Mesenchymal stem cell (in vitro differentiated cells and primary cell): ENCODE data around the gene NKAIN2.

ENCODE experiments used
- DNase-seq: peaks from one replicate; pipeline ENCODE4 v3.0.0-alpha.2; 2013
- H2AFZ ChIP-seq: one replicate; pipeline ENCODE4 v1.6.1; 2013; ENCODE audit warnings: low read depth, mild to moderate bottlenecking, control low read depth, inconsistent platforms, low read length, moderate library complexity
- H2AK5ac ChIP-seq: 2 replicates; pipeline ENCODE4 v1.6.1; 2013; ENCODE audit warnings: low read length, moderate library complexity, mild to moderate bottlenecking, inconsistent platforms; ENCODE audit not compliant: severe bottlenecking
- H2BK120ac ChIP-seq: one replicate; pipeline ENCODE4 v1.6.1; 2013; ENCODE audit warnings: low read depth, mild to moderate bottlenecking, inconsistent platforms, low read length, moderate library complexity
- H2BK12ac ChIP-seq, 2 experiments: one replicate each; pipeline ENCODE4 v1.6.1; 2013; ENCODE audit warnings: inconsistent platforms in 2 of 2, low read length in 2 of 2, mild to moderate bottlenecking in 2 of 2, moderate library complexity in 2 of 2, control low read depth in 1 of 2
- H2BK15ac ChIP-seq: one replicate; pipeline ENCODE4 v1.6.1; 2013; ENCODE audit warnings: mild to moderate bottlenecking, low read depth, inconsistent platforms; ENCODE audit not compliant: poor library complexity, severe bottlenecking
- H2BK5ac ChIP-seq: 2 replicates; pipeline ENCODE4 v1.6.1; 2013; ENCODE audit warnings: low read depth, mild to moderate bottlenecking, low read length, control low read depth, inconsistent platforms; ENCODE audit not compliant: poor library complexity, severe bottlenecking
- H3K14ac ChIP-seq, 2 experiments: one replicate each; pipeline ENCODE4 v1.6.1; 2013; ENCODE audit warnings: inconsistent platforms in 2 of 2, low read length in 2 of 2, control low read depth in 1 of 2, mild to moderate bottlenecking in 1 of 2, moderate library complexity in 1 of 2
- H3K18ac ChIP-seq, 2 experiments: one replicate each; pipeline ENCODE4 v1.6.1; 2013; ENCODE audit warnings: inconsistent platforms in 2 of 2, low read length in 2 of 2, control low read depth in 1 of 2, low read depth in 1 of 2, mild to moderate bottlenecking in 1 of 2
- H3K23ac ChIP-seq, 2 experiments: one replicate each; pipeline ENCODE4 v1.6.1; 2013; ENCODE audit warnings: inconsistent platforms in 2 of 2, low read length in 2 of 2, mild to moderate bottlenecking in 2 of 2, moderate library complexity in 2 of 2, control low read depth in 1 of 2
- H3K27ac ChIP-seq: 2 replicates; pipeline ENCODE4 v1.5.1; 2013; ENCODE audit warnings: mild to moderate bottlenecking, moderate library complexity, low read length, control low read depth, inconsistent platforms; ENCODE audit not compliant: poor library complexity, severe bottlenecking
- H3K27me3 ChIP-seq, 2 experiments: 2 replicates each; pipeline versions ENCODE4 v1.6.1 to v1.7.0; 2013; ENCODE audit warnings: low read length in 2 of 2, mild to moderate bottlenecking in 2 of 2, moderate library complexity in 2 of 2, control low read depth in 1 of 2, inconsistent platforms in 1 of 2; ENCODE audit not compliant: control insufficient read depth in 1 of 2, insufficient read depth in 1 of 2
- H3K36me3 ChIP-seq, 2 experiments: 2 replicates each; pipeline versions ENCODE4 v1.6.1 to v1.7.0; 2013; ENCODE audit warnings: low read length in 2 of 2, control low read depth in 1 of 2, inconsistent platforms in 1 of 2, low read depth in 1 of 2, mild to moderate bottlenecking in 1 of 2; ENCODE audit not compliant: insufficient read depth in 2 of 2, control insufficient read depth in 1 of 2
- H3K4ac ChIP-seq, 2 experiments: one replicate each; pipeline ENCODE4 v1.6.1; 2013; ENCODE audit warnings: inconsistent platforms in 2 of 2, low read length in 2 of 2, mild to moderate bottlenecking in 2 of 2, moderate library complexity in 2 of 2, control low read depth in 1 of 2, low read depth in 1 of 2
- H3K4me1 ChIP-seq: 2 replicates; pipeline ENCODE4 v1.6.1; 2013; ENCODE audit warnings: low read depth, low read length, control low read depth; ENCODE audit not compliant: control insufficient read depth, insufficient read depth
- H3K4me2 ChIP-seq: 2 replicates; pipeline ENCODE4 v1.6.1; 2013; ENCODE audit warnings: low read length, mild to moderate bottlenecking, inconsistent platforms; ENCODE audit not compliant: poor library complexity, severe bottlenecking
- H3K4me3 ChIP-seq, 2 experiments: 2 replicates each; pipeline versions ENCODE4 v1.5.1 to v1.7.0; 2013; ENCODE audit warnings: low read length in 2 of 2, mild to moderate bottlenecking in 2 of 2, control low read depth in 1 of 2, low read depth in 1 of 2; ENCODE audit not compliant: insufficient read depth in 1 of 2
- H3K79me1 ChIP-seq: replicated peaks from 2 replicates; pipeline ENCODE4 v1.6.1; 2013; ENCODE audit warnings: mild to moderate bottlenecking, control low read depth, low read length, inconsistent platforms; ENCODE audit not compliant: poor library complexity, severe bottlenecking
- H3K9ac ChIP-seq: 2 replicates; pipeline ENCODE4 v1.7.0; 2013; ENCODE audit warnings: mild to moderate bottlenecking, low read length, moderate library complexity
- H3K9me3 ChIP-seq: 2 replicates; pipeline ENCODE4 v1.7.0; 2013; ENCODE audit warnings: mild to moderate bottlenecking, low read length; ENCODE audit not compliant: control insufficient read depth
- H4K8ac ChIP-seq: one replicate; pipeline ENCODE4 v1.6.1; 2013; ENCODE audit warnings: inconsistent platforms, mild to moderate bottlenecking, low read length, moderate library complexity
- H4K91ac ChIP-seq: one replicate; pipeline ENCODE4 v1.6.1; 2013; ENCODE audit warnings: mild to moderate bottlenecking, low read length, inconsistent platforms
- WGBS: methylation state at CpG from one replicate; pipeline ENCODE4 v1.1.7; 2013; ENCODE audit warnings: mixed read lengths; 5-methylcytosine and 5-hydroxymethylcytosine counted together

The NKAIN2 gene

GRCh38 chr6:124057461-124057860 lies 253.8 kb downstream of the NKAIN2 start:
- no peak overlapping the region for H2BK120ac ChIP-seq
- no peak overlapping the region for H3K23ac ChIP-seq
- no peak overlapping the region for H3K4ac ChIP-seq
- 60% methylated on average over 1 of the region's 2 CpGs for WGBS
- no peak overlapping the region for H4K8ac ChIP-seq
- no peak overlapping the region for H3K9ac ChIP-seq
- no peaks in the 10 kb centered on the region for H3K27me3 ChIP-seq
- H4K91ac ChIP-seq, result no peak overlapping the region
- H2BK15ac ChIP-seq, result no peak overlapping the region
- H2AFZ ChIP-seq, result no peak overlapping the region
- H3K14ac ChIP-seq, result no peak overlapping the region
- no peak overlapping the region for H2BK5ac ChIP-seq
- H3K36me3 ChIP-seq, result no peaks in the 10 kb centered on the region
- H3K4me2 ChIP-seq, result no peak overlapping the region
- no peak overlapping the region for H3K18ac ChIP-seq
- H3K9me3 ChIP-seq, result no peaks in the 10 kb centered on the region
- no peak overlapping the region for H3K4me3 ChIP-seq
- peak; percentile 8 for DNase-seq
- no peak overlapping the region for H2BK12ac ChIP-seq
- no peak overlapping the region for H2AK5ac ChIP-seq
- H3K79me1 ChIP-seq, result no peaks in the 10 kb centered on the region
- no peak overlapping the region for H3K27ac ChIP-seq
- H3K4me1 ChIP-seq, result no peaks in the 10 kb centered on the region

GRCh38 chr6:124064317-124065113 lies 260.9 kb downstream of the NKAIN2 start:
- no peaks in the 10 kb centered on the region for H3K79me1 ChIP-seq
- no peak overlapping the region for H3K4me2 ChIP-seq
- no peak overlapping the region for H2AK5ac ChIP-seq
- H3K27me3 ChIP-seq, result no peaks in the 10 kb centered on the region
- H3K23ac ChIP-seq, result no peak overlapping the region
- no peak overlapping the region for H3K27ac ChIP-seq
- H3K36me3 ChIP-seq, result no peaks in the 10 kb centered on the region
- DNase-seq, result no peak
- H3K4me1 ChIP-seq, result no peaks in the 10 kb centered on the region
- H2BK12ac ChIP-seq, result no peak overlapping the region
- H4K91ac ChIP-seq, result no peak overlapping the region
- no peak overlapping the region for H2AFZ ChIP-seq
- H2BK15ac ChIP-seq, result no peak overlapping the region
- no peaks in the 10 kb centered on the region for H3K9me3 ChIP-seq
- no peak overlapping the region for H3K9ac ChIP-seq
- no peak overlapping the region for H2BK120ac ChIP-seq
- no peak overlapping the region for H2BK5ac ChIP-seq
- H3K18ac ChIP-seq, result no peak overlapping the region
- H3K14ac ChIP-seq, result no peak overlapping the region
- H3K4ac ChIP-seq, result no peak overlapping the region
- 85% methylated on average over 1 of the region's 3 CpGs for WGBS
- H3K4me3 ChIP-seq, result no peak overlapping the region
- H4K8ac ChIP-seq, result no peak overlapping the region

- Histone ChIP-seq H3K9ac (no peak overlapping the region), H3K23ac (no peak overlapping the region), H3K27ac (no peak overlapping the region), H3K18ac (no peak overlapping the region), H3K4me2 (no peak overlapping the region), H2AK5ac (no peak overlapping the region), H3K9me3 (peaks cover 2% of the 10 kb centered on the region), H2BK12ac (no peak overlapping the region), H2BK120ac (no peak overlapping the region), H3K4me1 (no peaks in the 10 kb centered on the region), H3K27me3 (no peaks in the 10 kb centered on the region), H4K8ac (no peak overlapping the region), H3K79me1 (no peaks in the 10 kb centered on the region), H2BK15ac (no peak overlapping the region), H3K36me3 (no peaks in the 10 kb centered on the region), H3K14ac (no peak overlapping the region), H3K4ac (no peak overlapping the region), H4K91ac (no peak overlapping the region), H3K4me3 (no peak overlapping the region), H2AFZ (no peak overlapping the region), H2BK5ac (no peak overlapping the region)
- no peak for DNase-seq
These were observed 262.6 kb downstream of the NKAIN2 start for GRCh38 chr6:124066269-124066668.

GRCh38 chr6:124066946-124067552 lies 263.4 kb downstream of the NKAIN2 start:
- 93% methylated on average over 6 of the region's 6 CpGs for WGBS
- H4K8ac ChIP-seq, result no peak overlapping the region
- no peak overlapping the region for H3K23ac ChIP-seq
- no peaks in the 10 kb centered on the region for H3K36me3 ChIP-seq
- H3K27me3 ChIP-seq, result no peaks in the 10 kb centered on the region
- no peak for DNase-seq
- H2AFZ ChIP-seq, result no peak overlapping the region
- no peak overlapping the region for H2BK15ac ChIP-seq
- H3K9me3 ChIP-seq, result peaks cover 2% of the 10 kb centered on the region
- H3K27ac ChIP-seq, result no peak overlapping the region
- H3K4ac ChIP-seq, result no peak overlapping the region
- no peak overlapping the region for H2AK5ac ChIP-seq
- no peak overlapping the region for H3K4me3 ChIP-seq
- H3K18ac ChIP-seq, result no peak overlapping the region
- no peak overlapping the region for H3K4me2 ChIP-seq
- H2BK5ac ChIP-seq, result no peak overlapping the region
- H2BK120ac ChIP-seq, result no peak overlapping the region
- H3K4me1 ChIP-seq, result no peaks in the 10 kb centered on the region
- H3K79me1 ChIP-seq, result no peaks in the 10 kb centered on the region
- no peak overlapping the region for H4K91ac ChIP-seq
- no peak overlapping the region for H2BK12ac ChIP-seq
- H3K14ac ChIP-seq, result no peak overlapping the region
- no peak overlapping the region for H3K9ac ChIP-seq
